ENCODE results near the gene PNMT.

GRCh38 chr17:39697961-39698360 is 29.7 kb downstream of the PNMT start:
- TF ChIP-seq SIN3A (IDR thresholded peaks at IDR 0.05; ENCODE audit: borderline replicate concordance, insufficient read depth, low read depth, low read length): no peak
- TF ChIP-seq, protein P1, sequence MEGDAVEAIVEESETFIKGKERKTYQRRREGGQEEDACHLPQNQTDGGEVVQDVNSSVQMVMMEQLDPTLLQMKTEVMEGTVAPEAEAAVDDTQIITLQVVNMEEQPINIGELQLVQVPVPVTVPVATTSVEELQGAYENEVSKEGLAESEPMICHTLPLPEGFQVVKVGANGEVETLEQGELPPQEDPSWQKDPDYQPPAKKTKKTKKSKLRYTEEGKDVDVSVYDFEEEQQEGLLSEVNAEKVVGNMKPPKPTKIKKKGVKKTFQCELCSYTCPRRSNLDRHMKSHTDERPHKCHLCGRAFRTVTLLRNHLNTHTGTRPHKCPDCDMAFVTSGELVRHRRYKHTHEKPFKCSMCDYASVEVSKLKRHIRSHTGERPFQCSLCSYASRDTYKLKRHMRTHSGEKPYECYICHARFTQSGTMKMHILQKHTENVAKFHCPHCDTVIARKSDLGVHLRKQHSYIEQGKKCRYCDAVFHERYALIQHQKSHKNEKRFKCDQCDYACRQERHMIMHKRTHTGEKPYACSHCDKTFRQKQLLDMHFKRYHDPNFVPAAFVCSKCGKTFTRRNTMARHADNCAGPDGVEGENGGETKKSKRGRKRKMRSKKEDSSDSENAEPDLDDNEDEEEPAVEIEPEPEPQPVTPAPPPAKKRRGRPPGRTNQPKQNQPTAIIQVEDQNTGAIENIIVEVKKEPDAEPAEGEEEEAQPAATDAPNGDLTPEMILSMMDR (IDR thresholded peaks at IDR 0.05): no peak
